ENCODE data around the gene CCDC6.

GRCh38 chr10:59904426-59905065 lies 1.8 kb downstream of the CCDC6 start:
- no peak for TF ChIP-seq CTCF (IDR thresholded peaks at IDR 0.05)
- no peak for TF ChIP-seq POLR2A (IDR thresholded peaks at IDR 0.05)

Data from vagina (tissue), 2 donors.